H1 (cell line): Measurements from ENCODE around the gene MBNL1. TPM values are rescaled to one million over a fixed set of nuclear protein-coding genes. Genes with fewer than 3 reads are reported as not detected.

Experiments used
- CTCF ChIA-PET: fragments of 300-600 bp; sonication (Branson Sonifier 250); formaldehyde crosslinking; loops from one replicate; lab custom pipeline; 2021; ENCODE audit not compliant: partially characterized antibody; lab: Charles Lee
- POLR2A ChIA-PET: fragments of 300-600 bp; sonication (Branson Sonifier 250); formaldehyde crosslinking; loops from one replicate; lab custom pipeline; 2021; ENCODE audit warnings: inconsistent platforms; ENCODE audit not compliant: partially characterized antibody; lab: Charles Lee
- DNase-seq, 2 experiments: peaks; one replicate each; pipeline versions ENCODE4 v3.0.0 to v3.0.0-alpha.2; 2010 to 2022; ENCODE audit warnings: low spot score in 2 of 2, low read depth in 1 of 2, mixed read lengths in 1 of 2
- FAIRE-seq: peaks from 2 replicates; lab custom pipeline; 2011; peaks lifted over from hg19 to GRCh38; lab: Jason Lieb, UNC
- H2AFZ ChIP-seq: 2 replicates; pipeline ENCODE4 v1.8.1; 2012; ENCODE audit warnings: low read length, inconsistent platforms
- H2AK5ac ChIP-seq: 2 replicates; pipeline ENCODE4 v1.6.1; 2013; ENCODE audit warnings: low read depth, low read length
- H2BK120ac ChIP-seq: replicated peaks from 2 replicates; pipeline ENCODE3; 2013; ENCODE audit warnings: low read depth, low read length, inconsistent platforms
- H2BK12ac ChIP-seq: 2 replicates; pipeline ENCODE4 v1.6.1; 2013; ENCODE audit warnings: low read depth, low read length
- H2BK15ac ChIP-seq: 2 replicates; pipeline ENCODE4 v1.6.1; 2013; ENCODE audit warnings: low read length
- H2BK20ac ChIP-seq: 2 replicates; pipeline ENCODE4 v1.6.1; 2013; ENCODE audit warnings: low read length
- H2BK5ac ChIP-seq: 2 replicates; pipeline ENCODE4 v1.6.1; 2013; ENCODE audit warnings: low read depth, low read length
- H3K14ac ChIP-seq: 2 replicates; pipeline ENCODE4 v1.6.1; 2013; ENCODE audit warnings: inconsistent platforms; ENCODE audit not compliant: insufficient read length
- H3K18ac ChIP-seq: 2 replicates; pipeline ENCODE4 v1.6.1; 2013; ENCODE audit warnings: low read length; ENCODE audit errors: extremely low read depth
- H3K23ac ChIP-seq: 2 replicates; pipeline ENCODE4 v1.6.1; 2013; ENCODE audit warnings: inconsistent platforms; ENCODE audit not compliant: insufficient read length
- H3K23me2 ChIP-seq: 2 replicates; pipeline ENCODE4 v1.6.1; 2013; ENCODE audit warnings: low read depth, low read length
- H3K27ac ChIP-seq: 2 replicates; pipeline ENCODE4 v1.6.1; 2011; ENCODE audit warnings: low read depth, low read length, inconsistent platforms
- H3K27me3 ChIP-seq, 4 experiments: replicated peaks in 1 of 4; 1 replicate in 1 of 4; 2 replicates in 3 of 4; pipeline versions ENCODE4 v1.6.1 to v1.8.1; 2011 to 2013; ENCODE audit warnings: low read length in 3 of 4, mild to moderate bottlenecking in 3 of 4, inconsistent platforms in 2 of 4, mixed read lengths in 2 of 4, moderate library complexity in 1 of 4; ENCODE audit not compliant: control insufficient read depth in 3 of 4, insufficient read depth in 3 of 4; ENCODE audit errors: extremely low read depth in 1 of 4
- H3K36me3 ChIP-seq, 4 experiments: 2 replicates each; pipeline versions ENCODE4 v1.6.1 to v1.8.1; 2011 to 2013; ENCODE audit warnings: mild to moderate bottlenecking in 4 of 4, low read length in 3 of 4, moderate library complexity in 2 of 4, control low read depth in 1 of 4, inconsistent platforms in 1 of 4; ENCODE audit not compliant: insufficient read depth in 4 of 4, control insufficient read depth in 2 of 4
- H3K4ac ChIP-seq: replicated peaks from 2 replicates; pipeline ENCODE3; 2013; ENCODE audit warnings: low read length, low read depth, mixed read lengths, inconsistent platforms; ENCODE audit not compliant: insufficient read length
- H3K4me1 ChIP-seq, 4 experiments: replicated peaks in 1 of 4; 1 replicate in 1 of 4; 2 replicates in 3 of 4; pipeline versions ENCODE4 v1.6.1 to v1.8.1; 2011 to 2013; ENCODE audit warnings: low read length in 3 of 4, inconsistent platforms in 2 of 4, mixed read lengths in 1 of 4; ENCODE audit not compliant: insufficient read depth in 4 of 4, control insufficient read depth in 3 of 4
- H3K4me2 ChIP-seq, 2 experiments: 2 replicates each; pipeline versions ENCODE4 v1.6.1 to v1.8.1; 2011 to 2013; ENCODE audit warnings: low read depth in 2 of 2, low read length in 2 of 2, control low read depth in 1 of 2, inconsistent platforms in 1 of 2, mild to moderate bottlenecking in 1 of 2; ENCODE audit not compliant: insufficient read depth in 1 of 2
- H3K4me3 ChIP-seq, 4 experiments: fragments of 200-600, 300-600 bp in 1 of 4; sonication (generic), shearing (Covaris generic), sonication (Bioruptor Twin) in 1 of 4; 2 replicates each; pipeline versions ENCODE4 v1.5.1 to v1.8.1; 2011 to 2016; ENCODE audit warnings: low read length in 4 of 4, low read depth in 3 of 4, control low read depth in 2 of 4, inconsistent platforms in 2 of 4, mild to moderate bottlenecking in 2 of 4, mixed read lengths in 1 of 4, moderate library complexity in 1 of 4; ENCODE audit not compliant: insufficient read depth in 2 of 4; ENCODE audit errors: extremely low read depth in 1 of 4
- H3K56ac ChIP-seq: replicated peaks from 2 replicates; pipeline ENCODE3; 2013; ENCODE audit warnings: low read depth, mild to moderate bottlenecking, mixed read lengths, low read length, inconsistent platforms; ENCODE audit not compliant: insufficient read length
- H3K79me1 ChIP-seq: 2 replicates; pipeline ENCODE4 v1.6.1; 2013; ENCODE audit warnings: low read depth, low read length, control low read depth
- H3K79me2 ChIP-seq, 2 experiments: 2 replicates each; pipeline versions ENCODE4 v1.6.1 to v1.8.1; 2012 to 2013; ENCODE audit warnings: low read length in 2 of 2, mild to moderate bottlenecking in 2 of 2, inconsistent platforms in 1 of 2; ENCODE audit not compliant: insufficient read depth in 2 of 2, control insufficient read depth in 1 of 2
- H3K9ac ChIP-seq, 4 experiments: replicated peaks in 1 of 4; 1 replicate in 1 of 4; 2 replicates in 3 of 4; pipeline versions ENCODE4 v1.6.1 to v1.8.1; 2011 to 2013; ENCODE audit warnings: low read depth in 3 of 4, low read length in 3 of 4, control low read depth in 2 of 4, mild to moderate bottlenecking in 2 of 4, moderate library complexity in 2 of 4, inconsistent platforms in 1 of 4; ENCODE audit errors: extremely low read depth in 1 of 4
- H3K9me3 ChIP-seq, 2 experiments: 2 replicates each; pipeline versions ENCODE4 v1.6.1 to v1.8.1; 2012 to 2013; ENCODE audit warnings: mild to moderate bottlenecking in 2 of 2, moderate library complexity in 2 of 2, control low read depth in 1 of 2, inconsistent platforms in 1 of 2, low read depth in 1 of 2, low read length in 1 of 2, mixed read lengths in 1 of 2; ENCODE audit not compliant: insufficient read depth in 2 of 2
- H4K20me1 ChIP-seq, 2 experiments: replicated peaks in 1 of 2; 2 replicates each; pipeline versions ENCODE3 to v1.8.1; 2011 to 2013; ENCODE audit warnings: inconsistent platforms in 2 of 2, low read length in 2 of 2, mild to moderate bottlenecking in 1 of 2; ENCODE audit not compliant: insufficient read depth in 2 of 2, control insufficient read depth in 1 of 2
- H4K5ac ChIP-seq: 2 replicates; pipeline ENCODE4 v1.6.1; 2013; ENCODE audit warnings: low read length, low read depth, mixed read lengths, inconsistent platforms; ENCODE audit not compliant: insufficient read length
- H4K8ac ChIP-seq: 2 replicates; pipeline ENCODE4 v1.8.0; 2013; ENCODE audit warnings: mild to moderate bottlenecking, moderate library complexity, low read length, inconsistent platforms; ENCODE audit not compliant: insufficient read depth; ENCODE audit errors: extremely low read depth
- H4K91ac ChIP-seq: replicated peaks from 2 replicates; pipeline ENCODE3; 2013; ENCODE audit warnings: low read length, mixed read lengths, inconsistent platforms; ENCODE audit not compliant: insufficient read length
- ASH2L ChIP-seq: fragments of 200-600, 300-600 bp; sonication (generic); IDR thresholded peaks from one replicate; pipeline ENCODE4 v1.7.1; 2017; ENCODE audit warnings: low read length
- CBX5 ChIP-seq: fragments of 300-800, 300-1000 bp; sonication (generic); IDR thresholded peaks from 2 replicates; pipeline ENCODE4 v1.7.1; 2016; ENCODE audit warnings: antibody characterized with exemption, low read length, low read depth
- EGR1 ChIP-seq: IDR thresholded peaks from 2 replicates; pipeline ENCODE4 v1.6.1; 2011; ENCODE audit warnings: low read depth, low read length, borderline replicate concordance
- FOSL1 ChIP-seq: IDR thresholded peaks from 2 replicates; pipeline ENCODE4 v1.6.1; 2011; ENCODE audit warnings: mild to moderate bottlenecking, low read depth, low read length, moderate library complexity; ENCODE audit not compliant: insufficient read depth
- KDM4A ChIP-seq: IDR thresholded peaks from one replicate; pipeline ENCODE4 v1.7.1; 2012; ENCODE audit warnings: low read depth, mild to moderate bottlenecking, moderate library complexity, low read length, inconsistent platforms; ENCODE audit not compliant: severe bottlenecking
- NANOG ChIP-seq: IDR thresholded peaks from 2 replicates; pipeline ENCODE4 v1.6.1; 2011; ENCODE audit warnings: low read length, low read depth, mild to moderate bottlenecking, inconsistent platforms; ENCODE audit not compliant: insufficient read depth, poor library complexity, severe bottlenecking
- PHF8 ChIP-seq: fragments of 200-600 bp; sonication (generic); conservative IDR thresholded peaks from 2 replicates; pipeline ENCODE4 v1.7.1; 2012; ENCODE audit warnings: low read depth, mild to moderate bottlenecking, inconsistent platforms, low read length, moderate library complexity
- POLR2AphosphoS5 ChIP-seq: IDR thresholded peaks from 2 replicates; pipeline ENCODE4 v1.6.1; 2011; ENCODE audit warnings: low read depth, low read length
- RFX5 ChIP-seq: IDR thresholded peaks from 2 replicates; pipeline ENCODE4 v1.6.1; 2011; ENCODE audit warnings: low read depth, low read length, improper control_type of control experiment, borderline replicate concordance
- SIN3A ChIP-seq, 2 experiments: IDR thresholded peaks in 1 of 2; conservative IDR thresholded peaks in 1 of 2; 2 replicates each; pipeline ENCODE4 v1.6.1; 2011 to 2012; ENCODE audit warnings: low read length in 2 of 2, improper control_type of control experiment in 1 of 2, low read depth in 1 of 2, mild to moderate bottlenecking in 1 of 2
- SP2 ChIP-seq: IDR thresholded peaks from 2 replicates; pipeline ENCODE4 v1.6.1; 2012; ENCODE audit warnings: mild to moderate bottlenecking, low read length, inconsistent platforms
- TEAD4 ChIP-seq: IDR thresholded peaks from 2 replicates; pipeline ENCODE4 v1.6.1; 2012; ENCODE audit warnings: low read depth, low read length, inconsistent platforms, mixed read lengths
- polyA plus RNA-seq, 7 experiments: library from polyadenylated mRNA; depleted of rRNA in 3 of 7; stranded (reverse) in 5 of 7; unstranded in 2 of 7; fragments of >200 nt in 5 of 7; fragments of 200-250 nt in 2 of 7; gene quantifications; 1 replicate in 5 of 7; 2 replicates in 1 of 7; 4 replicates in 1 of 7; pipeline versions ENCODE4 v1.2.1 to v1.2.3, GENCODE V29; 2011 to 2013; ENCODE audit warnings: missing spikeins in 2 of 7, mixed read lengths in 2 of 7
- total RNA-seq: library from RNA; stranded (reverse); fragmentation: NEBNext Ultra II Directional; extraction: Animal tissue kit (Norgen Biotek cat#: 25700); gene quantifications from 2 replicates; pipeline ENCODE4 v1.2.1, GENCODE V29; 2021
- TF ChIP-seq, protein P1 (sequence below): IDR thresholded peaks from 2 replicates; pipeline ENCODE4 v1.6.1; 2012; ENCODE audit warnings: inconsistent platforms

Gene MBNL1
- total and polyA plus RNA-seq, 2 of the 8 experiments (the other 6 are each of a cell fraction or from before 2014, with no cell fraction given), result 5.0 to 16.4 TPM

DNA sequence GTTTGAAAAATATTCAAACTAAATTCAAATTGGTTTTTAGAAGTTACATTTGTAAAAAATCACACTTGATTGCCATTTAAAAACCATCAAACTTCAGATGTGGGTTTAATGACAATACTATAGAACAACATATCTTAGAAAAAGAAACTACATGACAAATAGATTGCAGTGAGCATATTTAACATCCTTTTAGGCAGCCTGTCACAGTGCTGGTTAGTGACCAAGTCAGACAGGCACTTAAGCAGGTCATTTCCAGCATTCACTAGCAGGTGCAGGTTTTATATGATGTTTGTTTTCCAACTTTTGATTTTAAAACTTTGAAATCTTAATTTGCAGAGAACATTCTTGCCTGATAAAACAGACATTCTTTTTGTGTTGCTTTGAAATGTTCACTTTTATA, 115.7 kb downstream of the MBNL1 start:
- TF ChIP-seq CBX5 (no peak), POLR2AphosphoS5 (no peak), ASH2L (no peak), EGR1 (no peak), FOSL1 (no peak), TEAD4 (no peak), PHF8 (no peak), RFX5 (no peak), KDM4A (no peak), SIN3A (conservative IDR thresholded peaks at IDR 0.05 in 1 of 2, IDR thresholded peaks at IDR 0.05 in 1 of 2; ENCODE audit: low read depth in 1 of 2, low read length in 2 of 2) (no peak), SP2 (no peak), NANOG (no peak)
- TF ChIP-seq, protein P1, sequence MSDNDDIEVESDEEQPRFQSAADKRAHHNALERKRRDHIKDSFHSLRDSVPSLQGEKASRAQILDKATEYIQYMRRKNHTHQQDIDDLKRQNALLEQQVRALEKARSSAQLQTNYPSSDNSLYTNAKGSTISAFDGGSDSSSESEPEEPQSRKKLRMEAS, result no peak
- DNase-seq, result no peak
- Histone ChIP-seq H2AK5ac (no peak overlapping the region), H3K27me3 (no peaks in the 10 kb centered on the region), H4K20me1 (no peaks in the 10 kb centered on the region), H3K36me3 (no peaks in the 10 kb centered on the region), H2BK5ac (no peak overlapping the region), H3K79me2 (peaks cover 0 to 40% of the 10 kb centered on the region in 2 experiments; a peak in 2 of 4 replicates), H2BK20ac (no peak overlapping the region), H3K27ac (no peak overlapping the region), H2BK120ac (no peak overlapping the region), H3K4me3 (no peak overlapping the region), H2BK15ac (no peak overlapping the region), H4K5ac (no peak overlapping the region), H4K91ac (no peak overlapping the region), H3K9ac (no peak overlapping the region), H3K4ac (no peak overlapping the region), H3K23ac (no peak overlapping the region), H3K4me1 (peaks cover 0 to 19% (median 1%) of the 10 kb centered on the region in 4 experiments; a peak in 3 of 7 replicates), H3K14ac (no peak overlapping the region), H2AFZ (no peak overlapping the region), H3K18ac (no peak overlapping the region), H2BK12ac (no peak overlapping the region), H3K4me2 (no peak overlapping the region), H3K23me2 (no peaks in the 10 kb centered on the region), H4K8ac (no peak overlapping the region), H3K56ac (no peak overlapping the region), H3K79me1 (no peaks in the 10 kb centered on the region), H3K9me3 (no peaks in the 10 kb centered on the region)
- no peak for FAIRE-seq
- POLR2A ChIA-PET, result no interaction called here
- CTCF ChIA-PET, result no interaction called here
